T-helper 1 cell treated with Interleukin-12 subunit alpha and Interleukin-12 subunit beta and Interleukin-4 antibody, amounts not matched to agents 30 ng/mL and 1 ng/mL, for 36 hours (primary cell): ENCODE measurements around the gene NKIRAS1. TPM values are rescaled to one million over a fixed set of nuclear protein-coding genes. Genes with fewer than 3 reads are reported as not detected.

ENCODE experiments used
- intact Hi-C: fragments of 100-400 bp; cut with micrococcal nuclease; formaldehyde crosslinking; loops from one replicate; pipeline ENCODE4 v1.15.1; 2024
- total RNA-seq: library from RNA; stranded (reverse); gene quantifications from 2 replicates; pipeline ENCODE4 v1.2.3, GENCODE V29; 2022

The NKIRAS1 gene
- total RNA-seq, 1 donor from 2014 or later: 2.8 TPM

DNA sequence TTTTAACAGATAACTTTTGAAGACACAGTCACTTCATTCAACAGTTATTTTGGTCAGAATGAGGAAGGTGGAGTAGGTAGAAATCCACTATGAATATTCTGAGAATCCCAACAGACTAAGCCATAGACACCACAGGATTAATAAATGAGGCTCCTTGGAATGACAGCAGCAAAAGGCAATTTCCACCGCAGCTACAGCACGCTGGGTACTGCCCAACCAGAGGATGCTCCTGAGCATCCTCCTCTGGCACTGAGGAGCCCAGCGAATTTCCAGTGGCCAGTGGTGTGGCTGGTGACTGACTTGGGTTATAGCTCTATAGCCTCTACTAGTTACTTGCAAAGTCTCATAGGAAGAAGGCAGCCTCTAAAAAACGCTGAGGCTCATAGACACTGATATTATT, 24.6 kb upstream of the NKIRAS1 start:
- intact Hi-C loops: no loop called here

DNA sequence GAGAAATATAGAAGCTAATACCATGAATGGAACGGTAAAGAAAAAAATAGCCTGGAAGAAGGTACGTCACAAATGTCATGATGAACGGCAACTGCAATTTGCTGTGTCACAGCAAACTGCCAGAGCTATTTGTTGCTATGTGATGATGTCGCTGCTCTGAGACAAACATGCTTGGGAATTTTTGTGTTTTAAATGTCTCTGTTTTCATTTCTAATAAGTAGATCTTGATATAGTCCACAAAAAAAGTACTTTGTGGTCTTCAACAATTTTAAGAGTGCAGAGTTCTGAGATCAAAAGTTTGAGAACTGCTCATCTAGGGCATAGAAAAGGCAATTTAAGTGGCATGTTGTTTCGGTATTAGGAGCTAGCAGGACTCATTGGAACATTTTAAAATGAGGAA, 24.0 kb upstream of the NKIRAS1 start:
- intact Hi-C loops: no loop called here

DNA sequence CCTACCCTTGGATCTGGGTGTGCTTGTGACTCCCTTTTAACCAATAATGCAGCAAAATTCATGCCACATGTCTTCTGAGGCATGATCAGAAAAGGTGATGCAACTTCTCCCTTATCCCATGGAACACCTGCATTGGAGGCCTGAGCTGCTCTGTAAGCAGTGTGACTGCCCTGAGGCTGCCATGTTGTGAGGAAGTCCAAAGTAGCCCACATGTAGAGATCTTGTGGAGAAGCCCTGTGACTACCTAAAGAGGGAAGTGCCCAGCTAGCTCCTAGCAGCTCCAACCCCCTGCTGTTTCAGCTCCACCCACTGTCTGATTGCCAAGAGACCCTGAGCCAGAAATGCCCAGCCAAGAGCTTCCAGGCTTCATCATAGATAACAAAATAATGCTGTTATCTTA, 21.9 kb upstream of the NKIRAS1 start:
- intact Hi-C loops: no loop called here

DNA sequence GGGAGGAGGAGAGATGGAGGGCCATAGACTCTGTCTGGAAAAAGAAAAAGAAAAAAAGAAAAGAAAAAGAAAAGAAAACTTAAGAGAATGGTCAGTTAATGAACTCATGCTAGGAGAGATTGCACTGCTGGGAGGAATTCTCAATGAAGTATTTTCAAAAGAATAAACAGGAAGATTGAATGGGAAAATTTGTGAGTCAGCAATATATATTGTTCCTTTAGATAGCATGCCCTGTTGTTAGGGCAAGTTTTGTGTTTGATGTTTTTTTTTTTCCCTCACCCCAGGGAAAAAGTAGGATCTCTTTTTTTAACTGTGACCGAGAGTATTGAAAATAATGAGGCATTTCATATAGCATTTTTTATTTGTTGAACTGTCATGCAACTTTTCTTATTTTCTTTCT, 20.5 kb upstream of the NKIRAS1 start:
- intact Hi-C loops: no loop called here

DNA sequence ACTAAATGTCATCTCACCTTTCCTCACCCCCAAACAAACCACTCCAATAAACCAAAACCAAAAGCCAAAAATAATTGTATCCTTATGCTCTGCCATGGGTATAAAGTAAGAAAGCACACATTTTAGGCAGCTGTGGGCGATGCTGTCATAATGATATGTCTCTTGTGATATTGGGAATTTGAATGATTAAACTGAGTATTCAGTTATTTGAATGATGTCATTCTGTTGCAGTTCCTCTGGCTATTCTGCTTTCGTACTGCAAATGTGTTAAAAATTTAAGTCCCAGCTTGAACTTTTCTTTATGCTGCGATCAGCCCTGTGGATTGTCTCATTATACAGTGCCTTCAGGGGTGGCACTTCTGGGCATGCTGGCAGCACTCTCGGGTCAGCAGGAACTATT, 17.5 kb upstream of the NKIRAS1 start:
- intact Hi-C loops: no loop called here

DNA sequence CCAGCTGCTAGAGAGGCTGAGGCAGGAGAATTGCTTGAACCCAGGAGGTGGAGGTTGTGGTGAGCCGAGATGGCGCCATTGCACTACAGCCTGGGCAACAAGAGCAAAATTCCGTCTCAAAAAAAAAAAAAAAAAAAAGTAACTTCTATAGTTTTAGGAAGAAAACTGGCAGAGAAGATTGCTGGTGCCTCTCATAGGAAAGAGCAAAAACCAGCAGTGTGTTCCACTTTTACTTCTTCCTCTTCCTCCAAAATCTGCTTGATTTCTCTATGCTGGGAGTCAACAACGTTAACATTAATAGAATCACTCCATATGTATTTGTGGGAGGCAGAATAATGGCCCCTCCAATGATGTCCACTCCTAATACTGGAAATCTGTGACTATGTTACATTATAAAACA, 15.8 kb upstream of the NKIRAS1 start:
- intact Hi-C loops: no loop called here

- intact Hi-C loops: no loop called here
Observed at GRCh38 chr3:23931597-23931996, 14.8 kb upstream of the NKIRAS1 start.

- intact Hi-C loops: no loop called here
Observed at GRCh38 chr3:23928524-23928923, 11.7 kb upstream of the NKIRAS1 start.

DNA sequence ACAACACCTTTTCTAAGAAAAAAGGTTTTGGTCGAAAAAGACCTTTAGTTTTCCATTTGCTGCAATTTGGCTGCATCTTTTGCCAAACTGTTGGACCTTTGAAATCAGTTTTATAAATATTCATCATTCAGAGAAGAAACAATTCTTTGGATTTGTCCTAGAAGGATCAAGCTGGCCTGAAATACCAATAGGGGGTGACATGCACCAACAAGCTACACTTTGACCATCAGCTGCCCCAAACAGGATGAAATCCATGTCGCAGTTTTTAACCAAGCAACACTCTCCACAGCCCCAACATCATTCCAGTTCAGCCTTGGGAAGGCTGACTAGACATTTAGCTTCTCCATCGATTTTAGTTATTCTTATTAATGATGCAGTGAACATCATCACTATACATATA, 9.9 kb upstream of the NKIRAS1 start:
- intact Hi-C loops: no loop called here

- intact Hi-C loops: no loop called here
Observed at GRCh38 chr3:23926246-23926645, 9.5 kb upstream of the NKIRAS1 start.

GRCh38 chr3:23923786-23924185, 7.0 kb upstream of the NKIRAS1 start:
- intact Hi-C loops: no loop called here

GRCh38 chr3:23921052-23921511, 4.3 kb upstream of the NKIRAS1 start:
- intact Hi-C loops: no loop called here

DNA sequence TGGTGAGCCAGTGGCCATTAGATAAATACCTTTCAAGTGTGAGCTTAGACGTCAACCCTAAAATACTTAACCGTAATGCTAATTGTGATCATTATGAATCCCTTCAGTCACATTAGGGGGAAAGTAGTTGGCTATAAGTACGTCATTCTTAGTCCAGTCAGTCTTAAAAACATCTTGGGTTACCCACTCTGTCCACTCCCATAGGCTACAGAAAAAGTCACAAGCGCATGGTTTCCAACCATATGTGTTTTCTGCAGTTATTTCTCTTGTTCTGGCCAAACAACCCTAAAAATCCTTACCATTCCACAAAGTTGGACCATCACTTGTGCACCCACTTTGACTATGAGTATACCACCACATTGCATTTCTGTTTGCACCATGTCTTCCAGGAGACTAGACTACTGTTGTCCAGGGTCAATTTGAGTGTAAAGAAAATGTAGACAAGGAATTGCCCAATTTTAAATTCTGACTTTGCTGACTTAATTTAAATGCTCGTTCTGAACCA, 3.4 kb upstream of the NKIRAS1 start:
- intact Hi-C loops: no loop called here

DNA sequence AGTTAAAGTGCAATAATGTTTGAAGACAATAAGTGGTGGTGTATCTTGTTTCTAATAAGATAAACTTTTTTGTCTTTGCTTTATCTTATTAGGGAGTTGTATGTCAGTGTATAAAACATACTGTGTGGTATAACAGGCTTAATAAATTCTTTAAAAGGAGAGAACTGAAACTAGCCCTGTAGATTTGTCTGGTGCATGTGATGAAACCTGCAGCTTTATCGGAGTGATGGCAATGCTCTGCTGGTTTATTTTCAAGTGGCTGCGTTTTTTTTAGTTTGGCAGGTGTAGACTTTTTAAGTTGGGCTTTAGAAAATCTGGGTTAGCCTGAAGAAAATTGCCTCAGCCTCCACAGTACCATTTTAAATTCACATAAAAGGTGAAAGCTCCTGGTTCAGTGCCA, 2.8 kb upstream of the NKIRAS1 start:
- intact Hi-C loops: loop anchor here (10.0 kb wide), 1 partner anchor 1745 kb away; the partner anchor contains the start of gene TOP2B

- intact Hi-C loops: loop anchor here (10.0 kb wide), 1 partner anchor 1746 kb away; the partner anchor contains the start of gene TOP2B
Observed at GRCh38 chr3:23918331-23918730, 1.5 kb upstream of the NKIRAS1 start.

- intact Hi-C loops: loop anchor here (1.0 to 10.0 kb wide), 8 partner anchors 28 to 1871 kb away; partner anchors contain the start of genes NR1D2, TOP2B, UBE2E1 and UBE2E2
Observed at GRCh38 chr3:23917679-23918303, 1.0 kb upstream of the NKIRAS1 start.

DNA sequence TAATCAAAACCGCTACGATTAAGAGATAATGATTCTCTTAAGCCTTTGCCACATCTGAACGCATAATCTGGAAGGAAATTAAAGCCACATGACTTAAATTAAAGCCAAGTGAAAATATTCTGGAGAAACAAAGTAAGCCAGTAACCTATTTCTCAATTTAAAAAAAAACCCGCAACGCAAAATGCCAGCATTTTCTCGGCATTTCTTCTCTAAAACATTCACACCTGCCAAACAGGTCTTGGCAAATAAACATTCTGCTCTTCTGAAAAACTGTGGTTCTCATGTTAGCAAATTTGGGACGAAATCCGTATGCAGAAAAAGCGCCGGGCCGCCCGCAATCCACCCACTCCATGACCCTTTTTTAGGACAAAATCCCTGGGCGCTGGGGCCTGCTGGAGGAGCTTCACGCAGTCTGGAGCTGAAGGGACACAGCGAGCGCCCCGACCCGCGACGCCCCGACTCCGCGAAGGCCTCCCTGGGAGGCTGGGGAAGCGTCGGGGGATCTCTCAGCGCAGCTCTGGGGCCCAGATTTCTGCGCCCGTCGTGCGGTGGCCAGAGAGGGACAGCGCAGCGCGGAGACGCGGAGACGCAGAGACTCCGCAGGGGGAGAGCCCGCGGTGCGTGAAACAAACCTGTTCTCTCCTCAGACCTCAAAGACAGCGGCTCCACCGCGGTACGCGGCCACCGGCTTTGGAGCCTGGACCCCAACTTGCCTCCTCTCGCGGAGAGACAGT, 471 bp downstream of the NKIRAS1 start:
- intact Hi-C loops: loop anchor here (2.0 to 10.0 kb wide), 2 partner anchors 1748 to 1872 kb away; partner anchors contain the start of gene TOP2B

DNA sequence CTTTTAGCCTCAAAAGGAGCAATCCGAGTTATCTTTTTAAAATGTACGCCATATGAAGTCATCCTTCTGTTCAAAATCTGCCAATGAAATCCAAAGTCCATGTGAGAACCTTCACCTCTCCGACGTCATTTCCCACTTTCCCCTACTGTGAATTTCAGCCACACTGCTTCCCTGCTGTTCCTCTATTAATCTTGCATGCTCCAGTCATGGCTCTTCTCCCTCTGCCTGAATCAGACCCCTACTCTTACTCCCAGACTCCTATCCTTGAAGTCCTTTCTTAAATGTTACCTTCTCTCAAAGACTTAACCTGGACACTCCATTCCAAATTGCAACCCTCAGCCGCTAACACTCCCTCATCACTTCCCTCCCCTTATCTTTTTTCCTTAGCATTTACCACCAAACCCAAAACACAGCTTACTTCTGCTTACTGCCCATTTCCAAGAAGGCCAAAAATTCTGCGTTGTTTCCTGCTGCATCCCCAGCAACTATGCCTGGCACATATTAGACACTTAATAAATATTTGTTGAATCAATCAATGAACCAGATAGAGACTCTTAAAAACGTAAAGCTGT, 1.2 kb downstream of the NKIRAS1 start:
- intact Hi-C loops: loop anchor here (2.0 to 10.0 kb wide), 2 partner anchors 1749 to 1873 kb away; partner anchors contain the start of gene TOP2B

- intact Hi-C loops: loop anchor here (10.0 kb wide), 1 partner anchor 1751 kb away; the partner anchor contains the start of gene TOP2B
Observed at GRCh38 chr3:23913873-23914743, 2.7 kb downstream of the NKIRAS1 start.

DNA sequence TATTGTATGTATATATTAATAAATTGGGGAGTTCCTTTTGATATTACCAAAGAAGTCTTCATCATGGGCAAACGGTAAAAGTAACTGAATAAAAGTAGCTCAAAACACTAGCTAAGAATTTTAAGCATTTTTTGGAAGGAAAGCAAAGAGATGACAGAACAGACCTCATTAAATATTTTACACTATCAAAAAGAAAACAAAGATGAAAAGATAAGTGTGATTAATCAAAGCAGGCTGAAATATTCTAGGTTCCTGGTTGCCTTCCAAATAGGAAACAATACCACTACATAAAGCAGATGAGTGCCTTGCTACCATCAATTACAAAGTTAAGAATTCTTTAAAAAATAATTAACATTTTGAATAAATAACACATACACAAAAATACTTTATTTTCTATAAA, 3.6 kb downstream of the NKIRAS1 start:
- intact Hi-C loops: loop anchor here (10.0 kb wide), 1 partner anchor 1752 kb away; the partner anchor contains the start of gene TOP2B

GRCh38 chr3:23912335-23912734, 4.5 kb downstream of the NKIRAS1 start:
- intact Hi-C loops: loop anchor here (10.0 kb wide), 1 partner anchor 1752 kb away; the partner anchor contains the start of gene TOP2B
